ENCODE measurements around the gene PCDHB16.

The PCDHB16 gene

GRCh38 chr5:141234109-141234667, 52.0 kb downstream of the PCDHB16 start:
- Mint-ChIP-seq H3K4me3 (no peak overlapping the region), H3K36me3 (ENCODE audit: low read depth) (no peaks in the 10 kb centered on the region), H3K27me3 (ENCODE audit: low read depth) (no peaks in the 10 kb centered on the region), H3K9me3 (peaks cover 37% of the 10 kb centered on the region), H3K27ac (no peak overlapping the region), H3K4me1 (ENCODE audit: low read depth) (no peaks in the 10 kb centered on the region)
- no peak for DNase-seq (ENCODE audit: low spot score)
